Astrocyte of the spinal cord (primary cell): Measurements from ENCODE around the gene YTHDF1.

Source experiments
- DNase-seq: peaks from one replicate; pipeline ENCODE4 v3.0.0; 2011; ENCODE audit warnings: low read depth, low spot score
- H3K4me3 ChIP-seq: 2 replicates; pipeline ENCODE4 v1.5.1; 2011; ENCODE audit warnings: low read depth, mild to moderate bottlenecking, low read length, moderate library complexity
- CTCF ChIP-seq: IDR thresholded peaks from 2 replicates; pipeline ENCODE4 v1.5.1; 2012; ENCODE audit warnings: low read depth, mild to moderate bottlenecking, low read length, inconsistent platforms
- in situ Hi-C: cut with HindIII; loops from 2 replicates; pipeline ENCODE4 v1.10.0; 2017; ENCODE audit warnings: low sequenced_read_pairs

YTHDF1 gene

DNA sequence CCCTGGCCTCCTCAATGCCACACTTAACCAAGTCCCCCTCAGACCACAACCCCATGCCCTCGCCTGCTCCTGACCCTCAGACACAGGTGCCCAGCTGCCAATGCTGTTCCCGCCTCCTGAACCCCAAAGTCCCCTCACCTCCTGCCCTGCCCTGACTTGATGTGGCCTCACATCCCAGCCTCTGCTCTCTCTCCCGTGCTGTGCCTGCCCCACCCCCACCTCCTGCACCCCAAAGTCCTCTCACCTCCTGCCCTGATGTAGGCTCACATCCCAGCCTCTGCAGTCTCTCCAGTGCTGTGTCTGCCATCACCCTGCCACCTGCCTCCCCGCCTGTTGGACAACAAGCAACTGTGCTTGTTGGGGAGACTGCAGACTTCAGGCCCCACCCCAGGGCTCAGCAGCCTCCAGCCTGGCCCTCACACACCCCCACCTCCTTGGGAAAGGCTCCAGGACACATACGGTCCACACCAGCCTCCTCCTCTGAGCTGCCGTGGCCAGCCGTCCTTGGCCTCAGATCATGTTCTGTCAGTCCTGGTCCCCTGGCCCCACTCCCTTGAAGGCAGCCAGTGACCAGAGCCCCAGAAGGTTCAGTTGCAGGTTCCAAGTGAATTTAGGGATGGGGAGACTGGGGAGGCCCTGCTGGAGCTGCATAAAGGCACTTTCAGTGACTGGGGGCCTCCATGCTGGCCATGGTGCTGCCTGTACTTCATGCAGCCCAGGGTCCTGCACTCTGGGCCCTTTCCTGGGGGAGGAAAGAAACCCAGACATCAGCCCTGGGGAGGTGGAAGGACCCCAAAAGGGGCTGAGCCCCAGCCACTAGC, 28.4 kb downstream of the YTHDF1 start:
- no peak for DNase-seq
- in situ Hi-C loops, result no loop called here
- TF ChIP-seq CTCF, result no peak
- no peak overlapping the region for H3K4me3 ChIP-seq

DNA sequence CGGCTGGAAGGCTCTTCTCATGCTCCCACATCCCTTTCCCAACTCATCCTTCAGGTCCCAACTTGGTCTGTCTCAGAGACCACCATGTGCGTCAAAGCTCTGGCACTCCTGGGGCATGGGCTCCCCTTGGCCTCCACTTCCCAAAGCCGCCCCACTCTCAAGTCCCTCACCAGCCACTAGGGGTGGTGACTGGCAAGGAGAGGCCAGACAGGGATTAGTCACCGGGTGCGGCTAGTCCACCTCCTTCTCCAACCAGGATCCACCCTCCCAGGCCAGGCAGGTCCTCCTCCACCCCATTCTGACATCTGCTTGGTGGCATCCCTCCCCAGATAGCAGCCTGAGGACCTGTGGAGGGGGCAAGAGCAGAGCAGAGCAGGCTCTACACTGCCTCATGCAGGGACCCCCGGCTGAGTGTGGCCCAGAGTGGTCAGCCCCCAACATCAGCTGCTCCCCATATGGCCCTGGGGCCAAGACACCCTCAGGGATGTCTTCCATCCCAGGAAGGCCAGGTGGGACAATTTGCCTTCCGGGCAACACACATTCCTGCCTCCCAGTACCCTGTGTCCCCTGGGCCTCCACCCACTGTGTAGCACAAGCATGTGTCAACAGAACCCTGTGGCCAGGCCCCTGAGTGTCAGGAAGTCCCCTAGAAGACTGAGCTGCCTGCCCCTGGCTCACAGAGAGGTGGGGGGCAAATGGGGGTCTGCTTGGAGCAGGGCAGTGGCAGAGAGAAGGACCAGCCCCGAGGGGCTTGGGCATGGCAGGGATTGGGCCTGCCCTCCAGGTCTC, 29.2 kb downstream of the YTHDF1 start:
- no peak for DNase-seq
- in situ Hi-C loops, result no loop called here
- no peak overlapping the region for H3K4me3 ChIP-seq
- peak; percentile 4 for TF ChIP-seq CTCF

- in situ Hi-C loops, result no loop called here
These were observed 29.8 kb downstream of the YTHDF1 start for GRCh38 chr20:63186084-63186483.

GRCh38 chr20:63185215-63185796, 30.6 kb downstream of the YTHDF1 start:
- H3K4me3 ChIP-seq, result no peak overlapping the region
- no peak for DNase-seq
- TF ChIP-seq CTCF, result no peak
- in situ Hi-C loops, result no loop called here

More at GRCh38 chr20:63186084-63186483, 29.8 kb downstream of the YTHDF1 start:
- no peak for DNase-seq
- no peak overlapping the region for H3K4me3 ChIP-seq
- TF ChIP-seq CTCF, result no peak

DNA sequence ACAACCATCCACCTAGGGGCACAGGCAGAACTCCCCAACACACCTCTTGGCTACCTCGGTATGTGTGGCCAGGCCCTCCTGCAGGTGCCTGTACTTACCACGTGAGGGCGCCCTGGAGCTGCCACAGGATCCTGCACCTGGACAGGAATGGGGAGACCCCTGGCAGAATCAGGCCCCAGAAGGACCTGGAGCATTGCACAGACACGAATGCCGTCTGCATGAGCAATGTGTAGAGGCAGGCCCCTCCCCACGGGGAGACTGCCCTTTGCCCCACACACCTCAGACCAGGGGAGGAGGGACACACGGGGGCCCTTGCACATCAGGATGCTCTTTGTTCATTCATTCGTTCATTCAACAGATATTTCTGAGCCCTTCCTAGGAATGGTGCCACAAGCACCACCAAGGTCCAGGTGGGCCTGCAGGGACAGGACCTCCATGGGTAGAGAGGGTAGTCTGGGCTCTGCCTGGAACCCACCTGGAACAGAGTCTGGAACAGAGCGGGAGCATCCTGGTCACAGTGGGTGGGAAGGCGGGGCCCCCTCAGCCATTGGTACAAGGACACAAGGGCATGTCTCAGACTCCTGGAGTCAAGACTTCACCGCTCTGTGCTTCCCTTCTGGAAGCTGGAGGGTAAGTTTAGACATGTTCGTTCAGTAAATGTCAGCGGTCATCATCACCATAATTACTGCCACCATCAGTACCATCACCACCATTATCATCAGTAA, 32.3 kb downstream of the YTHDF1 start:
- H3K4me3 ChIP-seq, result no peak overlapping the region
- in situ Hi-C loops, result no loop called here
- no peak for DNase-seq

More for the DNA sequence above, 32.3 kb downstream of the YTHDF1 start:
- peak; percentile 92 for TF ChIP-seq CTCF
